GM21825 (cell line): ENCODE measurements around the gene SLIT1.
A peak's percentile ranks its signal among the peaks of the same experiment; 100 is the strongest.
"Not testable (repeated sequence)": the region's sequence is repeated elsewhere in the genome, so short reads cannot be mapped to it uniquely, and the experiment has no call there.

Experiments used
- ATAC-seq: cut with Tn5 transposase; IDR thresholded peaks from one replicate; pipeline ENCODE4 v1.9.1; 2021; ENCODE audit warnings: mild to moderate bottlenecking, moderate library complexity; ENCODE audit not compliant: unreplicated experiment

The SLIT1 gene

GRCh38 chr10:97049670-97050069, 136.1 kb downstream of the SLIT1 start:
- no peak for ATAC-seq

GRCh38 chr10:97048649-97049427, 136.9 kb downstream of the SLIT1 start:
- no peak for ATAC-seq

GRCh38 chr10:97047788-97048187, 138.0 kb downstream of the SLIT1 start:
- no peak for ATAC-seq

GRCh38 chr10:97047083-97047736, 138.5 kb downstream of the SLIT1 start:
- no peak for ATAC-seq

- ATAC-seq, result no peak
Measured at GRCh38 chr10:97046456-97047082, 139.2 kb downstream of the SLIT1 start.

- no peak for ATAC-seq
Measured at GRCh38 chr10:97043563-97043855, 142.2 kb downstream of the SLIT1 start.

GRCh38 chr10:97042716-97043562, 142.8 kb downstream of the SLIT1 start:
- no peak for ATAC-seq

GRCh38 chr10:97042081-97042480, 143.7 kb downstream of the SLIT1 start:
- no peak for ATAC-seq

GRCh38 chr10:97040706-97041105, 145.1 kb downstream of the SLIT1 start:
- no peak for ATAC-seq

GRCh38 chr10:97040248-97040584, 145.5 kb downstream of the SLIT1 start:
- ATAC-seq, result no peak

GRCh38 chr10:97039538-97040247, 146.1 kb downstream of the SLIT1 start:
- no peak for ATAC-seq

GRCh38 chr10:97038688-97039087, 147.1 kb downstream of the SLIT1 start:
- no peak for ATAC-seq

GRCh38 chr10:97037365-97038361, 148.1 kb downstream of the SLIT1 start:
- ATAC-seq, result peak; percentile 68

- no peak for ATAC-seq
Measured at GRCh38 chr10:97034958-97035769, 150.6 kb downstream of the SLIT1 start.

GRCh38 chr10:97034301-97034700, 151.5 kb downstream of the SLIT1 start:
- ATAC-seq, result no peak

GRCh38 chr10:97033841-97034240, 151.9 kb downstream of the SLIT1 start:
- ATAC-seq, result not testable (repeated sequence)

- no peak for ATAC-seq
Measured at GRCh38 chr10:97032624-97033023, 153.1 kb downstream of the SLIT1 start.

- no peak for ATAC-seq
Measured at GRCh38 chr10:97031459-97031858, 154.3 kb downstream of the SLIT1 start.

GRCh38 chr10:97030894-97031293, 154.9 kb downstream of the SLIT1 start:
- no peak for ATAC-seq
